ENCODE measurements around the gene MTOR. TPM values are rescaled to one million over a fixed set of nuclear protein-coding genes. Genes with fewer than 3 reads are reported as not detected.

MTOR gene
- total RNA-seq, 4 donors from 2014 or later = 32.8 to 66.8 (median 48.2) TPM

DNA sequence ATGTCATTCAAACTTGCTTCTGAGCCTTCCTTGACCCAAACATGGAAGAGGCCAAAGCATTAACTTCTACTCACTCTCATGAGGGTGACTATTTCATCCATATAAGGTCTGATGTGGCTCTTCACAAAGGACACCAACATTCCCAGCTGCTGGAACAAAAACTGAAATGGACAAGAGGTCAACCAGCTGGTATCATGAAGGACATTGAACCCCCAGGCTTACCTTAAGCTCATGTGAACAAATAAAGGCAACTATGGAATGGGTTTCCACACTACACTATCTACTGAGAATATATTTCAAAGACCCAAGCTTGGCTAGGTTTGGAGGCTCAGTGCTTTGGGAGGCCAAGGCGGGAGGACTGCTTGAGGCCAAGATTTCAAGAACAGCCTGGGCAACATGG lies 46.3 kb downstream of the MTOR start:
- Histone ChIP-seq H3K9me3 (no peaks in the 10 kb centered on the region), H3K4me3 (no peak overlapping the region), H3K36me3 (peaks cover 0 to 88% (median 3%) of the 10 kb centered on the region in 3 donors), H3K27me3 (no peaks in the 10 kb centered on the region), H3K4me1 (no peaks in the 10 kb centered on the region), H3K27ac (no peak overlapping the region)
- DNase-seq = no peak
- TF ChIP-seq, protein P1, sequence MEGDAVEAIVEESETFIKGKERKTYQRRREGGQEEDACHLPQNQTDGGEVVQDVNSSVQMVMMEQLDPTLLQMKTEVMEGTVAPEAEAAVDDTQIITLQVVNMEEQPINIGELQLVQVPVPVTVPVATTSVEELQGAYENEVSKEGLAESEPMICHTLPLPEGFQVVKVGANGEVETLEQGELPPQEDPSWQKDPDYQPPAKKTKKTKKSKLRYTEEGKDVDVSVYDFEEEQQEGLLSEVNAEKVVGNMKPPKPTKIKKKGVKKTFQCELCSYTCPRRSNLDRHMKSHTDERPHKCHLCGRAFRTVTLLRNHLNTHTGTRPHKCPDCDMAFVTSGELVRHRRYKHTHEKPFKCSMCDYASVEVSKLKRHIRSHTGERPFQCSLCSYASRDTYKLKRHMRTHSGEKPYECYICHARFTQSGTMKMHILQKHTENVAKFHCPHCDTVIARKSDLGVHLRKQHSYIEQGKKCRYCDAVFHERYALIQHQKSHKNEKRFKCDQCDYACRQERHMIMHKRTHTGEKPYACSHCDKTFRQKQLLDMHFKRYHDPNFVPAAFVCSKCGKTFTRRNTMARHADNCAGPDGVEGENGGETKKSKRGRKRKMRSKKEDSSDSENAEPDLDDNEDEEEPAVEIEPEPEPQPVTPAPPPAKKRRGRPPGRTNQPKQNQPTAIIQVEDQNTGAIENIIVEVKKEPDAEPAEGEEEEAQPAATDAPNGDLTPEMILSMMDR (IDR thresholded peaks at IDR 0.05) = no peak
- no peak for TF ChIP-seq POLR2A (IDR thresholded peaks at IDR 0.05)

DNA sequence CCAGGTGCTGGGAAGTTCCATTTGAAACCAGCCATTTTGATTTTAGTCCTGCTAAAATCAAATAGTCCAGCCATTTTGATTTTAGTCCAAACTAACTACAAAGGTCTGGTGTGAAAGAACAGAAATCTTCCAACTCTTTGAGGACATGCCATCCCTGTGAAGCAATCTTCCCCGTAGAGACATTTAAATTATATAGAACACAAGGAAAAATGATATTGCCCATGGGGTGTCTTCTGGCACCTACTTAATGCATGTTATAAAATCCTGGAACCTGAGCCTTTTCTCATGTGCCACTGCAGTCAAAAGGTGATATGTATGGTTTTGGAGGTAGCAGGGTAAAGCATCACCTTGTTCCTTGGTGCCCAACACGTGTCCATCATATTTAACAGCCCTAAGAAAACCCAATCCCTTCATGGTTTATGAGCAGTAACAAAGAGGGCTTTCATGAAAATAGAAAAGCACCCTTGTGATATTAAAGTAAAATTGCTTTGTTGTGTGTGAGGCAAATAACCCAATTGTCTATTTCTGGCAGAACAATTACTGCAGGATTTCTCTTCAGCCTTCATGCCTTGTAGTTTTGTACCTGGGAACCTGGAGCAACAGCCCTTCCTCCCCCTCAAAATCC lies 46.9 kb downstream of the MTOR start:
- H3K4me1 ChIP-seq = no peaks in the 10 kb centered on the region
- no peak for DNase-seq
- TF ChIP-seq, protein P1 (IDR thresholded peaks at IDR 0.05) = no peak
- no peak for TF ChIP-seq POLR2A (IDR thresholded peaks at IDR 0.05)
- H3K27me3 ChIP-seq = no peaks in the 10 kb centered on the region
- H3K9me3 ChIP-seq = no peaks in the 10 kb centered on the region
- H3K27ac ChIP-seq = no peak overlapping the region
- H3K36me3 ChIP-seq = peaks cover 0 to 89% (median 3%) of the 10 kb centered on the region in 3 donors
- H3K4me3 ChIP-seq = no peak overlapping the region

DNA sequence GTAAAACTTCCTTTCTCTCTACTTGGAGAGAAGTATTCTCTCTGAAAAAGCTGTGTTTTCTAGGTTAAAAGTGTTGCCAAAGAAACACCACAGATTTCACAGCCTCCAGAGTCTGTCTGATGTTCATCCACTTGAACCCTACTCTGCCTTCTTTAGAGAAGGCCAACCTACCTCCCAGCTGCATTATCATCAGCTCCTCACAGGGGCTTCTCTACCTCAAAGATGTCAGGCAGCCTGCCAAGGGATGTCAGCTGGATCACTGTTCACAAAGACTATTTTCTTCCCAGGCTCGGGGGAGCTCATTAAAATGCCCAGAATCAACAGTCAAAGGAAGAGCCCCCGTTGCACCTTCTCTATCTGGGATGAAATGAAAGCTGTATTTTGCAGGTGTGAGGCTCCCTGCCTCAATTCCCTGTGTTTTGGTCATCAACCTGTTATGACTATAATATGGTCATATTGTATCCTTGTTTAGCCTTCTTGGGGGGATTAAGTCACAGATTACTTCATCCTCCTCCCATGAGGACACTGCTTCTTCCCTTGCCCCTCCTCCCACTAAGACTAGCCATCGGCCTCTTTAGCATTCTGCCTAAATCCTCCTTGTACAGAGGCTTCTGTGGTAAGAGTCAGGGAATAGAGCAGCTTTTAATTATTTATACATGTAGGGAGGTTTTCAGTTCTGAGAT lies 47.5 kb downstream of the MTOR start:
- Histone ChIP-seq H3K9me3 (no peaks in the 10 kb centered on the region), H3K27me3 (no peaks in the 10 kb centered on the region), H3K27ac (no peak overlapping the region), H3K36me3 (peaks cover 0 to 95% (median 3%) of the 10 kb centered on the region in 3 donors), H3K4me1 (no peaks in the 10 kb centered on the region), H3K4me3 (no peak overlapping the region)
- DNase-seq = no peak
- no peak for TF ChIP-seq POLR2A (IDR thresholded peaks at IDR 0.05)
- TF ChIP-seq, protein P1 (IDR thresholded peaks at IDR 0.05) = no peak

DNA sequence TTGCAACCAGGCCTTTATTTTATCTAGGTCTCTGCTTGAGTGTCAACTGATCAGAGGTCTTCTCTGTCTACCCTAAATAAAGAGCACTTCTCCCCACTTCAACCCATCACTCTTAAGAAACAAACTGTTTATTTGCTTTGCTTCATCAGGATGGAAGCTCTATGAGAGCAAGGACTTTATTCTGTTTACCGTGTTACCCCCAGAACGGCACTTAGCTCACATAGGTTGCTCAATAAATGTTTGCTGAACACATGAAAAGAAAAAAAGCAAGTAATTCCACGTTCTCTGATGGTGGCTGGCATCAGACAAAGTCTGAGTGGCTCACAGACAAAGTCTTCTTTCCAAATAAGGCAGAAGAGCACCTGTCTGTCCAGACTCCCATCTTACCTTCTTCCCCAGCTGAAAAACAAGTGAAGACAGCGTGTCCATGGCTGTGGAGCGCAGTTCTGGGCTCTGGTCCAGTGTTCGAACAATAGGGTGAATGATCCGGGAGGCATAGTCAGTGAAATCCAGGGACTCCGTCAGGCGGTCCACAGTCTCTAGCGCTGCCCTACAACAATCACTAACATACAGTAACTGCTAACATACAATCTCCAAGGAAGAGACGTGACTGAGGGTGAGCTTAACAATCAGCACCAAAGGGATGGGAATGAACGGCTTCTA lies 50.3 kb downstream of the MTOR start:
- H3K36me3 ChIP-seq = peaks cover 0 to 94% (median 3%) of the 10 kb centered on the region in 3 donors
- no peak for TF ChIP-seq POLR2A (IDR thresholded peaks at IDR 0.05)
- TF ChIP-seq, protein P1 (IDR thresholded peaks at IDR 0.05) = no peak
- no peaks in the 10 kb centered on the region for H3K4me1 ChIP-seq
- no peaks in the 10 kb centered on the region for H3K9me3 ChIP-seq
- H3K4me3 ChIP-seq = no peak overlapping the region
- no peak for DNase-seq
- H3K27ac ChIP-seq = no peak overlapping the region
- no peaks in the 10 kb centered on the region for H3K27me3 ChIP-seq

DNA sequence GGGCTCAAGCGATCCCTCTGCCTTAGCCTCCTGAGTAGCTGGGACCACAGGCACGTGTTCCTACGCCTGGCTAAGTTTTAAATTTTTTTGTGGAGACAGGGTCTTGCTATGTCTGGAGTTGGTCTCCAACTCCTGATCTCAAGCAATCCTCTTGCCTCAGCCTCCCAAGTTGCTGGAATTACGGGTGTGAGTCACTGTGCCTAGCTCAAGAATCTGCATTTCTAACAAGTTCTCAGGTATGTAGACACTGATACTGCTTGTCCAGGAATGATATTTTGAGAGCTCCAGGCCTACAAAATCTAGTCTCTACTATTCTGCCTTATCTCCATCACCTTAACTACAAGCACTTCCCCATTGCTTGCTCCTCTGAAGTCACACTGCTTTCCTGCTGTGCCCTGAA lies 50.9 kb downstream of the MTOR start:
- no peaks in the 10 kb centered on the region for H3K9me3 ChIP-seq
- no peaks in the 10 kb centered on the region for H3K4me1 ChIP-seq
- H3K36me3 ChIP-seq = peaks cover 0 to 93% (median 3%) of the 10 kb centered on the region in 3 donors
- TF ChIP-seq, protein P1 (IDR thresholded peaks at IDR 0.05) = no peak
- no peak for TF ChIP-seq POLR2A (IDR thresholded peaks at IDR 0.05)
- DNase-seq = no peak
- no peak overlapping the region for H3K27ac ChIP-seq
- H3K4me3 ChIP-seq = no peak overlapping the region
- H3K27me3 ChIP-seq = no peaks in the 10 kb centered on the region
